NCI-H2196 (cell line): ENCODE measurements around the gene SRA1.

Source experiments
- DNase-seq: peaks from one replicate; lab custom pipeline; 2025; ENCODE audit not compliant: unreplicated experiment; lab: John Stamatoyannopoulos, UW

Gene SRA1

DNA sequence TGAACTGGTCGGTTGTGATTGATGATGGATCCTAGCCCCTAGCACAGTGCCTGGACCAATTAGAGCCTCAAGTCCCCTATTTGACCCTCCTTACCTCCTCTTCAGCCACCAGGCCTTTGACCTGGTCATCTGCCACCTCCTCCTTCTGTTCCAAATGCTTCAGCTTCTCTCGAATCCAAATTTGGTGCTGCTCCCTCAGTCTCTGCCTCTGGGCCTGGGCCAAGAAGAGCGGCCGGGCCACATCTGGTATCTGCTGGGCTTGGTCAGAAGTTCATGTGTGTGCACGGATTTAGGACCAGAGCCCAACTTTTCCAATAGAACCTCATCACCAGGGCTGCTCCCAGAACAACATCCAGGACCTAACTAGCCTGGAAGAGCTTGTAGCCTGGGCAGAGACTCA is 13.8 kb upstream of the SRA1 start:
- DNase-seq, result no peak

DNA sequence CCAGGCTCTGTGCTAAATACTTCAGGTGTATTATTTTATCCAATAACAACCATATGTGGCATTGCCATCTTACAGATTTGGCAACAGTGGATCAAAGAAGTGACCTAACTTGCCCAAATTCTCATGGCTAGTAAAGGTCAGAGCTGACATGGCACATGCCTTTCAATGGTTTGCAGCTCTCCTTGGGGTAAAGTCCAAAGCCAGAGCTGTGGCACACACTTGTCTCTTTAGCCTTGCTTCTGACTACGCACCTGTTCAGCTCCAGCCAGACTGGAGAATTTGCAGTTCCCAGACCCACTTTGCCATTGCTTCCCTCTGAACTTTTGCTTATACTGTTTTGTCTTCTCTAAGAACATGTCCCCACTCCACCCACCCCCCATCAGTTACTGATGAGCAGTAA is 13.2 kb upstream of the SRA1 start:
- DNase-seq, result no peak

DNA sequence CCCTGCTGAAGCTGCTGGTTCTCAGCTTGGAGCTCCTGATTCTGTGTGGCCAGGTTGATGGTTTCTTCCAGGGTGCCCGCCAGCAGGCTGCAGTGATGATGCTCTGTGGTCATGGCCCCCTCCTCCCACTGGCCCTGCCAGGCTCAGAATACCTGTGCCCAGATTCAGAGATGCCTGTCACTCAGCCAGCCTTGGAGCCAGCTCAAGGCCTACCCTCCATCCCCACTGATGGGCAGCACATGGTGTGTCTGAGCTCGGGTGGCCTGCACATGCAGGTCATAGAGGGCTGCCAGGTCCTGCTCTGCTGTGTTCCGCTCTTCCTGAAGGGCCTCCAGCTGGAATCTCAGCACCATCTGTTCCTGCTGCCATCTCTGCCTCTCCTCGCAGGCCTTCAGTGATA is 12.8 kb upstream of the SRA1 start:
- DNase-seq, result no peak

DNA sequence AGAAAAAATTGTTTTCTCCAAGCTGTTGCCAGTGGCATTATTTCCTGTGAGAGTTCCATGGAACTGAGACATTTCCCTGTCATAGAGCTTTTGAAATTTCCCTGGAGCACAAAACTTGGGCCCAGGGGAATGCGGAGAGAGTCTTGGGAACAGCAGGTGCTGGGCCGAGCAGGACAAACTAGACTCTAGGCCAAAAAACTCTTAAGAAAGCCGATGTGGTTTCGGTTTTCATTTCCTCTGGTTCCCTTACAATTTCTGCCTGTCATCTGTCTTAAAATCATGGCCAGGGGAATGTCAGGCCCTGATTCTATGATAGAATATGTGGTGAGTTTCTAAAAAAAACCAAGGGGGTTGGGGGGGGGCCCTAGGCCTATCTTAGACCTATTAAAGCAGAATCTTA is 11.9 kb upstream of the SRA1 start:
- no peak for DNase-seq

DNA sequence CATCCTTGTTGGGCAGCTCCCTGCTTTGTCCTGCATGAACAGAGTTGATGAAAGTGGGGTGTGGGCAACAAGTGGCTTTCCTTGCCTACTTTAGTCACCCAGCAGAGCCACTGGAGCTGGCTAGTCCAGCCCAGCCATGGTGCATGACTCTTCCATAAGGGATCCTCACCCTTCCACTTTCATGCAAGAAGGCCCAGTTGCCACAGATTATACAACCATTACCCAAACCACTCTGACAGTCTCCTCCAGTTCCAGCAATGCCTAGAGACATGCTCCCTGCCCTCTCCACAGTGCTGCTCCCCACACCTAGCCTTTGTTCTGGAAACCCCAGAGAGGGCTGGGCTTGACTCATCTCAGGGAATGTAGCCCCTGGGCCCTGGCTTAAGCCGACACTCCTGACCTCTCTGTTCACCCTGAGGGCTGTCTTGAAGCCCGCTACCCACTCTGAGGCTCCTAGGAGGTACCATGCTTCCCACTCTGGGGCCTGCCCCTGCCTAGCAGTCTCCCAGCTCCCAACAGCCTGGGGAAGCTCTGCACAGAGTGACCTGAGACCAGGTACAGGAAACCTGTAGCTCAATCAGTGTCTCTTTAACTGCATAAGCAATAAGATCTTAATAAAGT is 11.3 kb upstream of the SRA1 start:
- no peak for DNase-seq

DNA sequence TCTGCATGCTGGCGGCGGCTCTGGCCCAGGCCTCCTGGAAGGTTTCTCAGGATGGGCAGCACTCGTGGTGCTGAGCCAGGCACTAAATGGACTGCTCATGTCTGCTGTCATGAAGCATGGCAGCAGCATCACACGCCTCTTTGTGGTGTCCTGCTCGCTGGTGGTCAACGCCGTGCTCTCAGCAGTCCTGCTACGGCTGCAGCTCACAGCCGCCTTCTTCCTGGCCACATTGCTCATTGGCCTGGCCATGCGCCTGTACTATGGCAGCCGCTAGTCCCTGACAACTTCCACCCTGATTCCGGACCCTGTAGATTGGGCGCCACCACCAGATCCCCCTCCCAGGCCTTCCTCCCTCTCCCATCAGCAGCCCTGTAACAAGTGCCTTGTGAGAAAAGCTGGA is 10.6 kb upstream of the SRA1 start:
- DNase-seq, result no peak

DNA sequence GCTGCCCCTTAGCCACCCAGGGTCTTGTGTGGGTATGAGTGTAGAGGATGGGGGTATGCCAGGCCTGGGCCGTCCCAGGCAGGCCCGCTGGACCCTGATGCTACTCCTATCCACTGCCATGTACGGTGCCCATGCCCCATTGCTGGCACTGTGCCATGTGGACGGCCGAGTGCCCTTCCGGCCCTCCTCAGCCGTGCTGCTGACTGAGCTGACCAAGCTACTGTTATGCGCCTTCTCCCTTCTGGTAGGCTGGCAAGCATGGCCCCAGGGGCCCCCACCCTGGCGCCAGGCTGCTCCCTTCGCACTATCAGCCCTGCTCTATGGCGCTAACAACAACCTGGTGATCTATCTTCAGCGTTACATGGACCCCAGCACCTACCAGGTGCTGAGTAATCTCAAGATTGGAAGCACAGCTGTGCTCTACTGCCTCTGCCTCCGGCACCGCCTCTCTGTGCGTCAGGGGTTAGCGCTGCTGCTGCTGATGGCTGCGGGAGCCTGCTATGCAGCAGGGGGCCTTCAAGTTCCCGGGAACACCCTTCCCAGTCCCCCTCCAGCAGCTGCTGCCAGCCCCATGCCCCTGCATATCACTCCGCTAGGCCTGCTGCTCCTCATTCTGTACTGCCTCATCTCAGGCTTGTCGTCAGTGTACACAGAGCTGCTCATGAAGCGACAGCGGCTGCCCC is 10.0 kb upstream of the SRA1 start:
- no peak for DNase-seq

DNA sequence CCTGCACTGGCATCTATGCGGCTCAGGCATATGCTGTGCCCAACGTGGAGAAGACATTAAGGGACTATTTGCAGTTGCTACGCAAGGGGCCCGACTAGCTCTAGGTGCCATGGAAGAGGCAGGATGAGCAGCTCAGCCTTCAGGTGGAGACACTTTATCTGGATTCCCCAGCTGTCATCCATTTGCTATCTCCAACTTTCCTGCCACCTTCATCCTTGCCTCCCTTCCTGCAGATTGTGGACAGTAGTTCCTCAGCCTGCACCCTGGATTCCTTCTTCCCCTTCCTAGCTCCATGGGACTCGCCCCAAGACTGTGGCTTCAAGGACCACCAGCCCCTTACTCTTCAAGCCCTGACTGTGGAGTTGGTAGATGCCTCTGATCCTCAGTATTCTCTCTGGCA is 9.4 kb upstream of the SRA1 start:
- DNase-seq, result no peak

DNA sequence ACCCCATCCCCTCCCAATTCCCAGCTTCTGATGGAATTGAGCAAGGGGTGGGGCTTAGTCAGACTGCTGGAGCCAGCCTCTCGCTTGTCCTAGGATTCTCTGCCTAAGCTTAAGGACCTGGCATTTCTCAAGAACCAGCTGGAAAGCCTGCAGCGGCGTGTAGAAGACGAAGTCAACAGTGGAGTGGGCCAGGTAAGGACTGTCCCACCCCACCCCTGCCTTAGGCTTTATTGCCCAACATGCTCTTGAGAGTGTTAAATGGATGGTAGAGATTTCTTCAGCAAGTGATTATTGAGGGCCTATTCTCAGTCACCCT is 8.5 kb upstream of the SRA1 start:
- no peak for DNase-seq

DNA sequence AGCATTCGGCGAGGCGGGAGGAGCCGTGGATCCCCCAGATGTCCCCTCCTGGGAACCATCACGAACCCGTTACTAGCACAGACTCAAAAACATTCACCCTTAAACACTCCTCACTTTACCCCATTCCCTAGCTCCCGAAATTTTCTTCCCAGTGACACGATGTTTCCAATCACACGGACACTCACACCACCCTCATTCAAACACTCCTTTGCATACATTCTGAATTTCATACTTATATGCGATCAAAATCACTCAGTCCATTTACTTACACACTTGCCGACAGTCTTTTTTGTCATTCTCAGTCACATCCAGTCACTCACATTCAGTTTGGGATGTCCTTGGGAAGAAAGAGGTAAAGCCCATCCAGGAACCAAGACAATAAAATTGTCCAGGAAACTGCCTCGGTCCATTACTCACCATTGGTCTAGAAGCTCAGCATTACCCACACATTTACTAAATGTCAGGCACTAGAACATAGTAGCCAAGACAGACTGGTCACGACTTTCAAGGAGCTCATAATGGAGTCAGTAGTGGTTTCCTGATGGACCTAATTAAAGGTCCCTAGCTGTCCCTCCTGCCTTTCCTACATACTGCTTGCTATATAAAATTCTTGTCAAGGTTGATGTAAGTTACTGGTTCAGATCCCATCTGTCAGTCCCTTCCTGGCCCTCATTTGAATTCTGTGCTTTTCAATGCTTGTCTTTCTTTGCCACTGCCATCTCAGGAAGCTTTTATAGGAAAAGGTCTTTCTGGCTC is 7.9 kb upstream of the SRA1 start:
- DNase-seq, result no peak

DNA sequence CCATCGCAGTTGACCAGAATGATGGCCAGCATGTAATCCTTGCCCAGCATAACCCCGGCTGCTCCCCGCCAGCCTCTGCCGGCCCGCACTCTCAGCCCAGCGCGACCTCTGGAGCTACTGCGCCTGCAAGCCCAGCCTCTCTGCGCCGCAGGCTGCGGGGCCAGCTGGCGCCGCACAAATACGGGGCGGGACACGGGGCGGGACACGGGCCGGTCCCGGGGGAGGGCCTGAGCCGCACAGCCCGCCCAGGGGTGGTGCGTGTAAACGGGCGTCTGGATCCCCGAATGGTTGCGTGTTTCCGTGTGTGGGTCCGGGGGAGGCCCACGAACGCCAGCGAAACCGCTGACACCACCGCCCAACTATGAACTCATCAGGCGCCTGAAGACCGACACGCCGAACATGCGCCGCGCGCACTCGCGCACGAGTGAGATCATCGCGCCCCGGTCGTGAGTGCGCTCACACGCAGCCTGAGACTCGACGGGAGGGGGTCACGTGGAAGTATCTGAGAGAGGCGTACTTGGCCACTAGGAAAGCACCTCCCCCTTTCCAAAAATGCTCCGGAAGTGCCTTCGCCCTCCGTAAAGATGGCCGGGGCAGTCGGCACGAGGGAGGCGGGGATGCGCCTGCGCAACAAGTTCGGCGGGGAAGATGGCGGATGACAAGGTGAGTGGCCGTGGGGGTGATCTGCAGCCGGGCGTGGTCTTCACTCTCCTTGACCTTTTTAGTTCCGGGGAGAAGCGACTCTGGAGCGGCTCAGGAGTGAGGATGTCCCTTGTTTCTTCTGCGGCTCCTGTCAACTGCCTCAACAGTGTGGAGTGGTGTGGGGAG is 7.1 kb upstream of the SRA1 start, which contains the start of the genes APBB3 and SLC35A4:
Gene APBB3 (minus strand): TSS at position 403 of the 828 bp plus-strand sequence. CDS start 353 bp downstream, at position 50.
Gene SLC35A4 (plus strand): TSS at position 633 of the 828 bp plus-strand sequence. CDS start 2,342 bp downstream, outside the sequence.
- peak; percentile 98 for DNase-seq

DNA sequence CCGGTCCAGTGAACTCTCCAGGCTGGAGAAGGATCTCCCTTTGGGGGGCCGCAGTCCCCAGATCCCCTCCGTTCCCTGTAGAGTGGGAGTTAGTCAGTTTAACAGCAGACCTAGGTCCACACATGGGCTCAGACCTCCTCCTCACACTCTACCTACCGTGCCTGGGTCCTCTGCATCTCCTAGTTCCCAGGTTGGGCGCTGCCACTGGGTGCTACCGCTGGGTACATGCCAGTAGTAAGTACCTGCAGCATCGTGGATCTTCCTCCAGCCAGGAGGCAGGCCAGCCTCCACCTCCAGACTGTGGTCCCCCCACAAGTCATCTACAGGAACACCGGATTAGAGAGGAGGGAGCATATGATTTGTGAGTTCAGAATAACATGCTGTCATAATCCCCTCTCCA is 6.3 kb upstream of the SRA1 start:
- DNase-seq, result no peak

DNA sequence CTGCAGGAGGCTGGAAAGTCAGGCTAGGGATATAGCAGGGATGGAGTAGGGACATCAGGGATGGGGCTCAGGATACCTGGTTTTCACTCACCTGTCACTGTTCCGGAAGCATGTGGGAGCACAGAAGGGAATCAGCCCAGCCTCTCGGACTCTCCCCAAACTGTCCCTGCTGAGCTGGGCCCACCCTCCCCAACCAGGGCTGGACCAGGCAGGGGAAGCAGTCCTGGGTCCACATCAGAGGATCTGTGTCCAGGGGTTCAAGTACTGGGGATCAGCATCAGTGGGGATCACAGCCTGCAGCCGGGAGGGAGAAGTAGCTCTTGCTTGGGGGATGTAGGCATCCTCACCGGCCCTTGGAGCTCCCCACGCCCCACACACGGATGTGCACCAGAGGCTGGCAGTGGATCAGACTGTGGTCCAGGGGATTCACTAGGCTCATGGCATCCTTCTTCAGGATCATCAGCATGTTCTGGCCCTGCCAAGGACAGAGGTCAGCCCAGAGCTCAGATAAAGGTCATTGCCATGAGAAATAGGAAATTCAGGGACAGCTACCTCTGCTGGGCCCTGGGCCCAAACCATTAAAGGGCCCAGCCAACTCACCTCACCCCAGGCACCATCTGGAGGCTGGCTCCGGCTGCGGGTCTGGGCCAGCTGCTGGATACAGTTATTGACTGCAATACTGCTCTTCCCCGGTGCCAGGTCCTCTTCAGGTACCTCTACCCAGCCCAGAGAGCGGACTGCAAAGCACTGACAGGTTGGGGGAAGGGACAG is 4.7 kb upstream of the SRA1 start:
- DNase-seq, result no peak

DNA sequence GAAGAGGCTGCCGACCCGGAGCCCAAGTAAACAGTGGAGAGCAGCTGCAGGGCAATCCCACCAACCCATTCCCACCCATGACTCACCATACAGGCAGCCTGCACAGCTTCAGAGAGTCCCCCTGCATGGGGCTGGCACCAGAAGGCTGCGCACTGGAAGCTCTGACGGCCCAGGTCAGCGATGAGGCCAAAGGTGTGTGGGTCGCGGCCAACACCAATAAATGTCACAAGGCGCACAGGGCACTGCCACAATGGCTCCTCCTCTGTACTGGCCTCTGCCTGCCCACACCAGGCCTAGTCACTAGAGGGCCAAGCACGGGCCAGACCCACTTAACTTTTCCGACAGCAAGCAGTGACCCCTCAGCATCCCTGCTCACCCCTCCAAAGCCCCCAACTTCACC is 3.0 kb upstream of the SRA1 start:
- no peak for DNase-seq

DNA sequence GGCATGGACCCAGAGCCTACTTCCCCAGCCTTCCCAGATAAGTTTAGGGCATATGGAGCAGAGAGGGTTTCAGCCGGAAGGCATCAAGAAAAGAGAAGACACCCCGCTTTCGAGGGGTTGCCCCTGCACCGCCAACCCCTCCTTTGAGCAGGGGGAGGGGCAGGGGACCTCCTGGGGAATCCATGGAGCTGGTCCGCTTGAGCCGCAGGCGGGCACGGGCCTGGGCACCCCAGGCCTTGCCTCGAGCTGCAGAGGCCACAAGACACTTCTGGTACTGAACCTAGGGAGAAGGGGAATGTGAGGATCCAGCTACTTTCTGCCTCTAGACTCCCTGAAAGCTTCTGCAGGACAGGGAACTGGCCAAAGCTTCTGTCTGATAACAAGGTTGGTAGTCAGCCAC is 1.3 kb upstream of the SRA1 start:
- no peak for DNase-seq

DNA sequence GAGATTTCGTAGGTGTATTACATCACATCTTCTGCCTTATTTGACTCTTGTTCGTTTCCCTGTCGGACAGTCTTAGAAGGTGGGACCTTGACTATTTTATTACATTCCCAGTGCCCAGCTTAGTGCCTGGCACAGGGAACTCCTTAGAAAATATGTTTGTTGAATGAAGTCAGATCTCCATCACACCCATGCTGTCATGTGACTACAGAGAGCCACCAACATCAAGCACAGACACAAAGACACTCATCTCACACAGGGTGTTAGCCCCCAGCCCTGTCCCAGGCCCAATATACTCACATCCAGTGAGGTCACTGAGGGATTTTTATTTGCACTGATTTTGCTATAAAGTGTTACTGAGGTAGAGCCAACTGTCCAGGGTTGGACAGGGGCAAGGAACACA is 692 bp upstream of the SRA1 start:
- no peak for DNase-seq

DNA sequence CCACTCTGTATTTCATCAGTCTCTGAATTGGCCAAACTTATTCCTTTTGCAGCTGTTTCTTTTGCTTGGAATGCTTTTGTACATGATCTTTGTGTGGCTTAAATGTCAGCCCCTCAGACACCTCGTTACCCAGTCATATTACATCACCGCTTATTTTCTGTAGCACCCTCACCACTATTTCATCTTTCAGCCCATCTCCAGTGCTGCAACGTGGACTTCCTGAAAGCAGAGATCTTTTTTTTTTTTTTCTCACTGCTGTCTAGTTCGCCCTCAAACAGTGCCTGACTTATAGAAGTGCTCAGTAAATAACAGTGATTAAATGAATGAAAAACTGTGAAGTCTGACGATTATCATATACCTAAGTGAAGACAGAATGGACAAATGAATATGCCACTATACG is 835 bp downstream of the SRA1 start:
- DNase-seq, result no peak

DNA sequence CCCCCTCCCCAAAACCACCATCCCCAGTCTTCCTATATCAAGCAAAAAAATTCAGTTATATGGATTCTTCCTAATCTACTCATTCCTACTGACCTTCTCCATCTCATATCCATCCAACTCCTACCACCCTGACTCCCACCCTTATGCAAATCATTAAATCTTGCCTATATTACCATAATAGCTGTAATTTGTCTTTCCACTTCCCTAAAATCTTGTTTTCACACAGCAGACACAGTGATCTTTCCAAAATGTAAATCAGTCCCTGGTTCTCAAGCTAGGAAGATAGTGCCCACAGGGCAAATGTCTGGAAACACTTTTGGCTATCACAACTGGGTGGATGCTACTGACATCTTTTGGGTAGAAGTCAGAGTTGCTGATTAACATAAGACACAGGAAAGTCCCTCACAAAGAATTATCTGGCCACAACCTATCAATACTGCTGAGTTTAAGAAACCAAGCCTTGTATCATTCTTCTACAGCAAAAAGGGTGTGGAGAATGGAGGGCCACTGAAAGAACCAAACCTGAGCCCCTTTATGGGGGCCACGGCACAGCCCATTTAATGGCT is 1.4 kb downstream of the SRA1 start:
- no peak for DNase-seq

DNA sequence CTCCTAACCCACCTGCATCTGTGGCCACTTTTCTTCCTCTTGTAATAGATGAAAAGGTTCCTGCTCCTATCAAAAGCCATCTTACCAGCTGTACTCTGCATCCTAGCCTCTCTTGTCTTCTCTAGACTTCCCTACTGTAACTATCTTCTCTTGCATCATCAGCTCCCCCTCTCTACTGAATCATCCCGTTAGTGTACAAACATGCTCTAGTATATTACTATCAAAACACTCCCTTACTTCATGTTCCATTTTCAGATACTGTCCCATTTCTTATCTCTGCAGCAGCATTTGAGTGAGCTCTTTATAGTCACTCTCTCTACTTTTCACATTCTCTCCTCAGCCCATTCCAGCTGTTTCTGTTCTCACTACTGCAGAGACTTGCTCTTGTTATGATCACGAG is 2.8 kb downstream of the SRA1 start:
- DNase-seq, result no peak

DNA sequence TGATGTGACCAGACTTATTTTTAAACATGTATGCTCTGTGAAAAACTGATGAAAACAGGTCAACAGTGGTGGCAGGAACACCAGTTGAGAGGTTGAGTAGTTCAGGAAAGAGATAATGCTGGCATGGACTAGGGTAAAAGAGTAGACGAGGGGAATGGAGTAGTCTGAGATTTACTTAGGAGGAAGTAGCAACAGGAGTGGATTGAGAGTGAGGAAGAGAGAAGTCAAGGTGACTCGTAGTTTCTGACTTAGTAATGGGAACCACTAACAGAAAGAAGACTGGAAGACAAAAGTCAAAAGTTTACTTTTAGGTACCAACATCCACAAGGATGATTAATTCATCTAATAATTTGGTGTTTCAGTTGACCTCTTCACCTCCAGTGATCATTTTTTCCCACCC is 3.6 kb downstream of the SRA1 start:
- DNase-seq, result no peak
